HFFc6 (cell line): ENCODE results near the gene ATP4B. TPM values are rescaled to one million over a fixed set of nuclear protein-coding genes. Genes with fewer than 3 reads are reported as not detected.

Experiments
- DNase-seq: peaks from one replicate; pipeline ENCODE4 v3.0.0-alpha.2; 2018
- H3K27ac Mint-ChIP-seq: 2 replicates; pipeline ENCODE4 v1.8.0; 2020; ENCODE audit warnings: mild to moderate bottlenecking, mixed read lengths
- H3K27me3 Mint-ChIP-seq: 2 replicates; pipeline ENCODE4 v1.8.0; 2021; ENCODE audit warnings: mild to moderate bottlenecking, moderate library complexity, mixed read lengths; ENCODE audit not compliant: insufficient read depth
- H3K36me3 Mint-ChIP-seq: 2 replicates; pipeline ENCODE4 v1.8.0; 2021; ENCODE audit warnings: low read depth, mixed read lengths
- H3K4me1 Mint-ChIP-seq: 2 replicates; pipeline ENCODE4 v1.8.0; 2020; ENCODE audit warnings: low read depth, mixed read lengths
- H3K4me3 Mint-ChIP-seq: 2 replicates; pipeline ENCODE4 v1.8.0; 2020; ENCODE audit warnings: mild to moderate bottlenecking, moderate library complexity, mixed read lengths
- H3K9me3 Mint-ChIP-seq: 2 replicates; pipeline ENCODE4 v1.8.0; 2020; ENCODE audit warnings: mild to moderate bottlenecking, mixed read lengths
- CTCF ChIP-seq: fragments of 200-600 bp; sonication (generic); IDR thresholded peaks from 2 replicates; pipeline ENCODE4 v1.5.0; 2021; ENCODE audit warnings: antibody characterized with exemption, mild to moderate bottlenecking
- total RNA-seq, 6 experiments: library from RNA; stranded (reverse); fragmentation: NEBNext Ultra II Directional; extraction: Animal tissue kit (Norgen Biotek cat#: 25700); gene quantifications; 2 replicates in 1 of 6; 3 replicates in 5 of 6; pipeline ENCODE4 v1.2.3, GENCODE V29; 2021

The ATP4B gene
- total RNA-seq, 6 experiments from 2014 or later, result not detected

GRCh38 chr13:113651511-113652403 is 6.2 kb downstream of the ATP4B start:
- Mint-ChIP-seq H3K9me3 (no peaks in the 10 kb centered on the region), H3K4me3 (no peak overlapping the region), H3K27ac (no peak overlapping the region), H3K4me1 (peaks cover 12% of the 10 kb centered on the region; the same call in 1 of the 2 replicates), H3K27me3 (peaks cover 8% of the 10 kb centered on the region), H3K36me3 (peaks cover 10% of the 10 kb centered on the region; the same call in 1 of the 2 replicates)
- TF ChIP-seq CTCF, result no peak
- DNase-seq, result no peak

- H3K27ac Mint-ChIP-seq, result no peak overlapping the region
- TF ChIP-seq CTCF, result no peak
Observed at GRCh38 chr13:113650731-113651148, 7.3 kb downstream of the ATP4B start.

GRCh38 chr13:113650275-113650674 is 7.7 kb downstream of the ATP4B start:
- Mint-ChIP-seq H3K27ac (no peak overlapping the region), H3K4me3 (no peak overlapping the region), H3K4me1 (peaks cover 19% of the 10 kb centered on the region), H3K27me3 (peaks cover 8% of the 10 kb centered on the region), H3K9me3 (no peaks in the 10 kb centered on the region), H3K36me3 (peaks cover 16% of the 10 kb centered on the region)
- DNase-seq, result no peak
- no peak for TF ChIP-seq CTCF

More at GRCh38 chr13:113650731-113651148, 7.3 kb downstream of the ATP4B start:
- DNase-seq, result no peak
- Mint-ChIP-seq H3K9me3 (no peaks in the 10 kb centered on the region), H3K36me3 (peaks cover 16% of the 10 kb centered on the region), H3K27me3 (peaks cover 8% of the 10 kb centered on the region), H3K4me1 (peaks cover 19% of the 10 kb centered on the region), H3K4me3 (no peak overlapping the region)

GRCh38 chr13:113649212-113649611 is 8.8 kb downstream of the ATP4B start:
- H3K27me3 Mint-ChIP-seq, result peaks cover 8% of the 10 kb centered on the region
- peaks cover 19% of the 10 kb centered on the region for H3K4me1 Mint-ChIP-seq
- no peak for TF ChIP-seq CTCF
- no peak for DNase-seq
- H3K4me3 Mint-ChIP-seq, result no peak overlapping the region
- H3K27ac Mint-ChIP-seq, result no peak overlapping the region
- H3K9me3 Mint-ChIP-seq, result no peaks in the 10 kb centered on the region
- peaks cover 16% of the 10 kb centered on the region for H3K36me3 Mint-ChIP-seq

- peaks cover 21% of the 10 kb centered on the region for H3K36me3 Mint-ChIP-seq
- H3K4me3 Mint-ChIP-seq, result no peak overlapping the region
- peaks cover 8% of the 10 kb centered on the region for H3K27me3 Mint-ChIP-seq
- no peak for TF ChIP-seq CTCF
- no peaks in the 10 kb centered on the region for H3K9me3 Mint-ChIP-seq
- no peak for DNase-seq
- H3K4me1 Mint-ChIP-seq, result peaks cover 19% of the 10 kb centered on the region
- no peak overlapping the region for H3K27ac Mint-ChIP-seq
Observed at GRCh38 chr13:113648216-113648610, 9.8 kb downstream of the ATP4B start.
